Fibroblast of lung (primary cell): ENCODE data around the gene GNLY. TPM values are rescaled to one million over a fixed set of nuclear protein-coding genes. Genes with fewer than 3 reads are reported as not detected.

Experiments
- DNase-seq, 2 donors: peaks; one replicate each; pipeline versions ENCODE4 v3.0.0 to v3.0.0-alpha.2; 2010; ENCODE audit warnings: low read depth in 2 of 2
- H2AFZ ChIP-seq: 2 replicates; pipeline ENCODE4 v1.5.1; 2012; ENCODE audit warnings: low read length, control low read depth, inconsistent platforms
- H3K27ac ChIP-seq: 2 replicates; pipeline ENCODE4 v1.5.1; 2011; ENCODE audit warnings: low read length, control low read depth; ENCODE audit not compliant: insufficient read depth
- H3K27me3 ChIP-seq: 2 replicates; pipeline ENCODE4 v1.5.1; 2011; ENCODE audit warnings: mild to moderate bottlenecking, low read length; ENCODE audit not compliant: control insufficient read depth, insufficient read depth
- H3K36me3 ChIP-seq: 2 replicates; pipeline ENCODE4 v1.5.1; 2011; ENCODE audit warnings: low read length; ENCODE audit not compliant: control insufficient read depth, insufficient read depth
- H3K4me1 ChIP-seq: 2 replicates; pipeline ENCODE4 v1.5.1; 2011; ENCODE audit warnings: low read length; ENCODE audit not compliant: control insufficient read depth, insufficient read depth; ENCODE audit errors: extremely low read depth
- H3K4me2 ChIP-seq: 2 replicates; pipeline ENCODE4 v1.5.1; 2011; ENCODE audit warnings: low read length, control low read depth; ENCODE audit not compliant: insufficient read depth; ENCODE audit errors: extremely low read depth
- H3K4me3 ChIP-seq, 4 experiments: fragments of 200-600 bp in 1 of 4; sonication (generic) in 1 of 4; replicated peaks in 1 of 4; 2 replicates each; pipeline ENCODE4 v1.5.1; 2011 to 2016; ENCODE audit warnings: low read length in 4 of 4, low read depth in 3 of 4, mild to moderate bottlenecking in 3 of 4, control low read depth in 2 of 4, inconsistent platforms in 1 of 4, mixed read lengths in 1 of 4; ENCODE audit not compliant: insufficient read depth in 1 of 4; ENCODE audit errors: control extremely low read depth in 1 of 4
- H3K79me2 ChIP-seq: 2 replicates; pipeline ENCODE4 v1.5.1; 2012; ENCODE audit warnings: mild to moderate bottlenecking, low read length, inconsistent platforms; ENCODE audit not compliant: control insufficient read depth, insufficient read depth
- H3K9ac ChIP-seq: 2 replicates; pipeline ENCODE4 v1.5.1; 2011; ENCODE audit warnings: mild to moderate bottlenecking, low read length, control low read depth; ENCODE audit not compliant: insufficient read depth
- H3K9me3 ChIP-seq: 2 replicates; pipeline ENCODE4 v1.5.1; 2012; ENCODE audit warnings: low read depth, low read length; ENCODE audit not compliant: control insufficient read depth, insufficient read depth
- H4K20me1 ChIP-seq: 2 replicates; pipeline ENCODE4 v1.5.1; 2011; ENCODE audit warnings: low read length; ENCODE audit not compliant: control insufficient read depth, insufficient read depth; ENCODE audit errors: extremely low read depth
- EZH2 ChIP-seq: IDR thresholded peaks from 2 replicates; pipeline ENCODE4 v1.5.1; 2012; ENCODE audit warnings: low read length, control low read depth, mild to moderate bottlenecking; ENCODE audit errors: missing control alignments
- polyA minus RNA-seq: library from RNA; depleted of rRNA, polyadenylated mRNA; stranded (reverse); fragments of >200 nt; gene quantifications from 2 replicates; pipeline ENCODE4 v1.2.3, GENCODE V29; 2011; ENCODE audit warnings: low replicate concordance
- polyA plus RNA-seq, 2 donors: library from polyadenylated mRNA; depleted of rRNA in 1 of 2; stranded (reverse) in 1 of 2; unstranded in 1 of 2; fragments of >200 nt; gene quantifications; 2 replicates each; pipeline ENCODE4 v1.2.1, GENCODE V29; 2011 to 2012; ENCODE audit warnings: missing spikeins in 1 of 2
- total RNA-seq: library from RNA; depleted of rRNA; stranded (reverse); fragments of >200 nt; gene quantifications from 2 replicates; pipeline ENCODE4 v1.2.1, GENCODE V29; 2014
- TF ChIP-seq, protein P1 (sequence below), 2 donors: IDR thresholded peaks in 1 of 2; conservative IDR thresholded peaks in 1 of 2; 1 replicate in 1 of 2; 2 replicates in 1 of 2; pipeline ENCODE4 v1.5.1; 2011 to 2012; ENCODE audit warnings: low read length in 2 of 2, control low read depth in 1 of 2, inconsistent platforms in 1 of 2, low read depth in 1 of 2, mild to moderate bottlenecking in 1 of 2

The GNLY gene
- total RNA-seq: under 0.01 TPM in 1 of 2 replicates, not detected in the other
- polyA plus RNA-seq: not detected in 2 replicates
- not detected in 2 replicates for polyA plus RNA-seq (2012)
- polyA minus RNA-seq: not detected in 2 replicates

DNA sequence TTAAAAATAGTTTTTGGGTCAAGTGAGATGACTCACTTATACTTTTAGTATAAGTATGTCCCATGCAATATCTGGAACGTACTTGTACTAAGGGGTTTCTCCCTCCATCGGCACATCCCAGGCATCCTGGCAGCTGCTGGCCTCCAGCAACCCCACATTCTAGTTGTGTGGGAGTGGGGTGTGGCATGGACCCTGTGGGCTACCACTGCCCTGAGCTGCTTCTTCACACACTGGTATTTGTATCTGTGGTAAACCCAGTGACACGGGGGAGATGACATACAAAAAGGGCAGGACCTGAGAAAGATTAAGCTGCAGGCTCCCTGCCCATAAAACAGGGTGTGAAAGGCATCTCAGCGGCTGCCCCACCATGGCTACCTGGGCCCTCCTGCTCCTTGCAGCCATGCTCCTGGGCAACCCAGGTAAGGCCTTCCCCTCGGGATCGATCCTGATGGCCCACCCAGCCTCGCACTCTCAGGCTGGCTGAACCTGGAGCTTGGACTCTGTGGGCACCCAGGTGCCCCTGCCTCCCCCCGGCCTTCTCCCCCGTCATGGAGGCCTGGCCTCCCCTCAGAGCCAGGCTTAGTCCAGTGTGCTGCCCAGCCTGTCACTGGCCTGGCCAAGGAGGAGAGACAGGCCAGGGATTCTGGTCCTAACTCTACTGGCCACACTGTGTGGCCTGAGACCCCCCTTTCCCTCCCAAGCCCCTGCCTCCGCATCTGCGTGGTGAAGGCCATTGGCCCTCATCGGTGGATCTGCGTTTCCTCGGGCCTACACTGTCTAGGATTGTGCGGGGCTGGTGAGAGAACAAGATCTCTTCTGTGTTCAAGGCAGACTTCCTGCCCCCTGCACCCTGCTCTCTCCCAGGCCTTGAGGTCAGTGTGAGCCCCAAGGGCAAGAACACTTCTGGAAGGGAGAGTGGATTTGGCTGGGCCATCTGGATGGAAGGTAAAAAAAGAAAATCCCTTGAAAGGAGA, at the start of gene GNLY:
TSS of gene GNLY (plus strand) at position 307 of the 974 bp plus-strand sequence. CDS start at position 368, 61 bp downstream.
- H3K4me1 ChIP-seq: peaks cover 3% of the 10 kb centered on the region
- no peaks in the 10 kb centered on the region for H3K79me2 ChIP-seq
- no peaks in the 10 kb centered on the region for H3K27me3 ChIP-seq
- H3K4me2 ChIP-seq: no peak within 1 kb of the TSS
- H3K36me3 ChIP-seq: no peaks in the 10 kb centered on the region
- TF ChIP-seq, protein P1, sequence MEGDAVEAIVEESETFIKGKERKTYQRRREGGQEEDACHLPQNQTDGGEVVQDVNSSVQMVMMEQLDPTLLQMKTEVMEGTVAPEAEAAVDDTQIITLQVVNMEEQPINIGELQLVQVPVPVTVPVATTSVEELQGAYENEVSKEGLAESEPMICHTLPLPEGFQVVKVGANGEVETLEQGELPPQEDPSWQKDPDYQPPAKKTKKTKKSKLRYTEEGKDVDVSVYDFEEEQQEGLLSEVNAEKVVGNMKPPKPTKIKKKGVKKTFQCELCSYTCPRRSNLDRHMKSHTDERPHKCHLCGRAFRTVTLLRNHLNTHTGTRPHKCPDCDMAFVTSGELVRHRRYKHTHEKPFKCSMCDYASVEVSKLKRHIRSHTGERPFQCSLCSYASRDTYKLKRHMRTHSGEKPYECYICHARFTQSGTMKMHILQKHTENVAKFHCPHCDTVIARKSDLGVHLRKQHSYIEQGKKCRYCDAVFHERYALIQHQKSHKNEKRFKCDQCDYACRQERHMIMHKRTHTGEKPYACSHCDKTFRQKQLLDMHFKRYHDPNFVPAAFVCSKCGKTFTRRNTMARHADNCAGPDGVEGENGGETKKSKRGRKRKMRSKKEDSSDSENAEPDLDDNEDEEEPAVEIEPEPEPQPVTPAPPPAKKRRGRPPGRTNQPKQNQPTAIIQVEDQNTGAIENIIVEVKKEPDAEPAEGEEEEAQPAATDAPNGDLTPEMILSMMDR (conservative IDR thresholded peaks at IDR 0.05 in 1 of 2, IDR thresholded peaks at IDR 0.05 in 1 of 2; ENCODE audit: low read depth in 1 of 2, low read length in 2 of 2): no peak
- TF ChIP-seq EZH2: no peak
- no peak within 1 kb of the TSS for H3K4me3 ChIP-seq
- no peaks in the 10 kb centered on the region for H4K20me1 ChIP-seq
- H2AFZ ChIP-seq: no peak within 1 kb of the TSS
- H3K9me3 ChIP-seq: no peaks in the 10 kb centered on the region
- H3K27ac ChIP-seq: no peak within 1 kb of the TSS
- no peak within 1 kb of the TSS for H3K9ac ChIP-seq
- no peak for DNase-seq

DNA sequence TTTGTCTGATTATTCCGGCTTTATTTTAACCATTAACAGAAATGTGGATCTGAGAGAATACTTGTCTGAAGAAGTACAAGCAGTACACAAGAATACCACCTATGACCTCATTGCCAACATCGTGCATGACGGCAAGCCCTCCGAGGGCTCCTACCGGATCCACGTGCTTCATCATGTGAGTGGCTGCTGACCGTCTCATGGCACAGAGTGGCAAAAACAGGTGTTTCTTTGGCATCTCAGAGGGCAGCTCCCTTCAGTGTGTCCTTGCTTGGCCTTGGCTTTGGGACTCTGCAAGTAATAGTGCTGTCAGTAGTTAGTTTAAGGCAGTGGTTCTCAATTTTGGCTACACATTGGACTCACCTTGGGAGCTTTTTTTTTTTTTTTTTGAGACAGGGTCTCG, 49.2 kb upstream of the GNLY start:
- no peak overlapping the region for H3K4me3 ChIP-seq
- H3K4me1 ChIP-seq: peaks cover 17% of the 10 kb centered on the region
- H3K9ac ChIP-seq: no peak overlapping the region
- no peak overlapping the region for H3K27ac ChIP-seq
- no peaks in the 10 kb centered on the region for H3K79me2 ChIP-seq
- H3K36me3 ChIP-seq: peaks cover 19% of the 10 kb centered on the region
- TF ChIP-seq, protein P1 (conservative IDR thresholded peaks at IDR 0.05 in 1 of 2, IDR thresholded peaks at IDR 0.05 in 1 of 2; ENCODE audit: low read depth in 1 of 2, low read length in 2 of 2): no peak
- TF ChIP-seq EZH2: no peak
- no peaks in the 10 kb centered on the region for H4K20me1 ChIP-seq
- DNase-seq: no peak
- H3K9me3 ChIP-seq: no peaks in the 10 kb centered on the region
- H2AFZ ChIP-seq: no peak overlapping the region
- no peak overlapping the region for H3K4me2 ChIP-seq
- H3K27me3 ChIP-seq: no peaks in the 10 kb centered on the region

DNA sequence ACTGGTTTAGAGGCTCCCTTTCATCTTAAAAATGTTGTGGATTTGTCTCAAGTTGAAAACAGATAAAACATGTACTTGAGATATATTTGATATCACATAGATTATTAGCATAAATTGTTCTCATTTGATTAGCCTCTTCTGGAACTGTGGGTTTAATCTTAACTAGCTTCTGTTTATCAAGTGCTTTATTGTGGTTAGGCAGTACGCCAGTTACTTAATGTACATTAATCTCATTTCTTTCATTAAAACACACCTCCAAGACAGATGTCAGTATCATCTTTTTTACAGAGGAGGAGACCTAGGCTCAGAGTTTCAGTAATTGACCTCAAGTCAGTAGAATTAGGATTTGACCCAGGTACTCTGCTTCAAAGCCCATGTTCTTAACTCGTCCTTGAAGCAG, 48.0 kb upstream of the GNLY start:
- Histone ChIP-seq H3K27ac (no peak overlapping the region), H4K20me1 (no peaks in the 10 kb centered on the region), H3K4me2 (no peak overlapping the region), H3K36me3 (peaks cover 17% of the 10 kb centered on the region), H3K27me3 (no peaks in the 10 kb centered on the region), H3K79me2 (no peaks in the 10 kb centered on the region), H3K9ac (no peak overlapping the region), H3K4me3 (no peak overlapping the region), H2AFZ (no peak overlapping the region), H3K4me1 (peaks cover 21% of the 10 kb centered on the region), H3K9me3 (no peaks in the 10 kb centered on the region)
- no peak for DNase-seq
- TF ChIP-seq EZH2: no peak
- TF ChIP-seq, protein P1 (conservative IDR thresholded peaks at IDR 0.05 in 1 of 2, IDR thresholded peaks at IDR 0.05 in 1 of 2; ENCODE audit: low read depth in 1 of 2, low read length in 2 of 2): no peak
